Putamen (tissue), 1 donor: ENCODE data around the gene UMOD.
A peak's percentile ranks its signal among the peaks of the same experiment; 100 is the strongest.

ENCODE experiments used
- DNase-seq: peaks from one replicate; pipeline ENCODE4 v3.0.0-alpha.2; 2016; ENCODE audit warnings: low spot score

UMOD gene

DNA sequence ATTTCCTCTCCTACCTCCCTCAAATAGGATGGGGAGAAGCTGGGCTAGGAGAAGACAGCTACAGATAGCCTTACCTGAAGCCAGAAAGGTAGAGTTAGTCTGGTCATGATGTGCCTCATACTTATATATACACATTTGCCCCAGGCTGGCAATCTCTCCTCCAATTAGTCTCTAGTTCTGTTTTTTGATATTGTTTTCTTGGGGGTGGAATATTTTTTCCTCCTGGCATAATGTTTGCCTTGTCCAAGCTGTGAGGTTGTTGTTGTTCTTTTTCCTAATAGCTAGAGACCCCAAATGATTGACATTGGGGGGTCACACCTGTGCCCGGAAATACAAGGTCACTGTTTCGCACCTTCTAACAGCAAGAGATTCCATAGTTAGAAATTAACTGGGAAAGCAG lies at the start of gene UMOD:
UMOD (minus strand) TSS at position 101 of the 400 bp plus-strand sequence. CDS start 1,978 bp downstream, outside the sequence.
- no peak for DNase-seq

DNA sequence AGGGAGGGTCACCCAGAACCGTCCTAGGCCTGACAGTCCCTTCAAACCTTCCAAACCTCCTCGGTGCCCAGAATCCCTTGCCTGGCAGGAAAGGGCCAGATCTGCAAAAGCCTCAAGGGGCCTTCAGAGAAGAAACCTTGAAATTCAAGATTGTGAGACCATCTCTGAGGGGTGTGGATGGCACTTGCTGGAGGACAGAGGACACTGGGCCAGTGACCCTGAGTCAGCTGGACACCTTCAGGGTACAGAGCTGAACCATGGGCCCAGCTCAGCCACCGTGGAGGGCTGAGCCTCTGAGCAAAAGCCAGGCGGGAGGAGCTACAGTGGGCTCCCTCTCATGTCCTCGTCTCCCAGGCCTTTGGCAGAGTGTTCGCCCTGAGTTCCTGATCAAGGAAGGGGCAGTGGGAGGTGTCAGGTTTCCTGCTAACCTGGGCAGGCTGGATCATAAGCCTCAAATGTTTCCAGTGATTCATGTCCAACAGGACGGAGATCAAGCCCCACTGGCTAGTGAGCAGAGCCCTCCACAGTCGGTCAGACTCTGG lies 49.0 kb upstream of the UMOD start:
- no peak for DNase-seq

DNA sequence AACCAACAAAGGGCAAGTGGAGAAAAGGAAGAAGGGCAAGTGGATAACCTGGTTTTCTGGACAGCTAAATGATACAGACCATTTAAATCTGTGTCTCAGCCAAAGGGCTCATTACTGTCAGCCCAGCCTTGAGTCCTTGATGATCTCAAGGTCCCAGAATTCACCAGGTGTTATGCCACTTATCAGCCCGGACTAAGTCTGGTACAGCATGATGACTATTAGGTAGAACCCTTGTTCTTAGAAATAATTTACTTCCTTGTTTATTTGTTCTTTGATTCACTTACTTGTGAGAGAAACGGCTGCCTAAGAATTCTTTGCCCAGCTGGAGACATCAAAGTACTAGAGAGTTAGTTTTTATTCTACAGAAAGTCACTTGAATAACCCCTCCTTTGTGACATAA lies 48.6 kb upstream of the UMOD start:
- DNase-seq: no peak

DNA sequence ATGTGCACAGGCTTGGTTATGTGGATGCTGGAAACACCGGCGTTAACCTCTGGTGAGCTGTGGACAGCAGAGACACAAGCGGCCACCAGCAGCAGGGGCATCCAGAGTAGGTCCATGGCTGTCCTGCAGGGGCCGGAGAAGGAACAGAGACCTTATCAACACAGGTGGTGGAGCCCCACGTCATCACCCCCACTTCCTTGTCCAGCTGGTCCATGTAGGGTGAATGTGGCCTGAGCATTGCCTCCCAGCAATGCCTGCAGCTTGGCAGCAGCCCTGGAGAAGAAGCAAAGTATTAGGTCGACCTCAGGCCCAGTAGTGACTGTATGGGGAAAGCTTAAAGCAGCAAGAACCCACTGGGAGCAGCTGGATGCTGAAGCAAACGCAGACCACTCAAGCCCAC lies 46.7 kb upstream of the UMOD start:
- no peak for DNase-seq

DNA sequence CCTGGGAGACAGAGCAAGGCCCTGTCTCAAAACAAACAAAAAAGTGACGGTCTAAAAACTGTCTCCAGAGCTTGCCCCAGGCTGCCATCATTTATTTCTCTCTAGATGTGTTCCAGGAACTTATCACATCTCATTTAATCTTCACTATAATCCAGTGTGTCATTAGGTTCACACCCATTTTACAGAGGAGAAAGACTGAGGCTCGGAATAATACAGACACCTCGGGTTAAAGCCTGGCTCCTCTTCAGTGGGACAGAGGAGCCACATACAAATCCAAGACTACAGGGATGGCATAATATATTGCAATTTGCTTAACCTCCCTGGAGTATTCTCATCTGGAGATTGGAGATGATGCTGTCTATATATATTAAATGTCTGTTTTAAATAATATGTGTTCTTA lies 46.1 kb upstream of the UMOD start:
- no peak for DNase-seq

DNA sequence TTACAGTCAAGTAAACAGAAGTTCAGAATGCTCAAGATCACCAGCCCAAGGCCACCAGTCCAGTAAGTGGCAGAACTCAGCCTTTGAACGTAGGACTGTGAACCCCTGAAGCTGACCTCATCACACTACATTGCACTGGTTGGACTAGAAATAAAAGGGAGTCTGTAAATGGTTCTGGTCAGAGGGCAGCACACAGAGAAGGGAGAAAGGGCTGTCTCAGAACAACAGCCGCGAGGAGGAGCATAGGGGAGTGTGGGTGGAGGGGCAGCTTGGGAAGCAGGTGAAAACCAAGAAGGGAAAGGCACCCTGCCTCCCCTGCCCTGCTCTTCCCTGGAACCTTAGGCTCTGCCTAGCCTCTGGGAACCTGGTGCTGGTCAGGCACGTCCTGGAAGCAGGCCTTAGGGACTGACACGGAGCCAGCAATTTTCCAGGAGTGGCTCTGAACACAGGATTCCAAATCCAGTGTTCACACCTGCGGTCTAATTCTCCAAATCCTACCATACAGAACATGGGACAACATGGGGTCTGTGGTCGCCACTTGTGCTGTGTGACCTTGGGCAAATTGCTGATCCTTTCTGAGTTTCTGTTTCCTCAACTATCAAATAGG lies 45.1 kb upstream of the UMOD start:
- no peak for DNase-seq

DNA sequence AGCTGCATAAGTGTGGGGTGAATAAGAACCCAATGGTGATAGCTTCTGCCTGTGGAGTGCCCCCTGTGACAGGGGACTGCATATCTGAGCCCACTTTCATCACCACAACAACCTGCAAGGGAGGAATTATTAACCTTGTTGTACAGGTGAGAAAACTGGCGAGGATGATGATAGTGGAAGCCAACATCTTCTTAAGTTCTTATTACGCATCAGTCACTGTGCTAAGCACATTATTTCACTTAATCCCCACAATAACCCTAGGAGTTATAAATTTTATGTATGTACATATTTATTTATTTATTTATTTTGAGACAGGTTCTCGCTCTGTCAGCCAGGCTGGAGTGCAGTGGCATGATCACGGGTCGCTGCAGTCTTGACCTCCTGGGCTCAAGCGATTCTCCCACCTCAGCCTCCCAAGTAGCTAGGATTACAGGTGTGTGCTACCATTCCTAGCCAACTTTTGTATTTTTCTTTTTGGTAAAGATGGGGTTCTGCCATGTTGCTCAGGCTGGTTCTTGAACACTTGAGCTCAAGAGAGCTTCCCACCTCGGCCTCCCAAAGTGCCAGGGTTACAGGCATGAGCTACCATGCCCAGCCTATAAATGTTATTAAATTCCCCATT lies 44.4 kb upstream of the UMOD start:
- no peak for DNase-seq

DNA sequence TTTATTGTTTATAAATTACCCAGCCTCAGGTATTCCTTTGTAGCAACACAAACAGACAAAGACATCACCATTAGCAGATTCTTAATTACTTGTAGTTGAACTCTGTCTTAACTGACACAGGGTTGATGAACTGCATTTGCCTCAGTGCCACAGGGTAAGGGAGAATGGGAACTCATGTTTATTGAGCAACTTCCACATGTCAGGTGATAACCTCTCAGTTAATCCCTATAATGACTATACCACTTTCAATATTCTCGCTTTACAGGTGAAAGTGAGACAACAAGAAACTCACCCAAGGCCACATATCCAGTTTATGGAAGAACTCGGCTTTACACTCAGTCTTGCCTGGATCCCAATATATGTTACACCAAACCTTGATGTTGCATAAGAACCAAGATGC lies 43.4 kb upstream of the UMOD start:
- no peak for DNase-seq

DNA sequence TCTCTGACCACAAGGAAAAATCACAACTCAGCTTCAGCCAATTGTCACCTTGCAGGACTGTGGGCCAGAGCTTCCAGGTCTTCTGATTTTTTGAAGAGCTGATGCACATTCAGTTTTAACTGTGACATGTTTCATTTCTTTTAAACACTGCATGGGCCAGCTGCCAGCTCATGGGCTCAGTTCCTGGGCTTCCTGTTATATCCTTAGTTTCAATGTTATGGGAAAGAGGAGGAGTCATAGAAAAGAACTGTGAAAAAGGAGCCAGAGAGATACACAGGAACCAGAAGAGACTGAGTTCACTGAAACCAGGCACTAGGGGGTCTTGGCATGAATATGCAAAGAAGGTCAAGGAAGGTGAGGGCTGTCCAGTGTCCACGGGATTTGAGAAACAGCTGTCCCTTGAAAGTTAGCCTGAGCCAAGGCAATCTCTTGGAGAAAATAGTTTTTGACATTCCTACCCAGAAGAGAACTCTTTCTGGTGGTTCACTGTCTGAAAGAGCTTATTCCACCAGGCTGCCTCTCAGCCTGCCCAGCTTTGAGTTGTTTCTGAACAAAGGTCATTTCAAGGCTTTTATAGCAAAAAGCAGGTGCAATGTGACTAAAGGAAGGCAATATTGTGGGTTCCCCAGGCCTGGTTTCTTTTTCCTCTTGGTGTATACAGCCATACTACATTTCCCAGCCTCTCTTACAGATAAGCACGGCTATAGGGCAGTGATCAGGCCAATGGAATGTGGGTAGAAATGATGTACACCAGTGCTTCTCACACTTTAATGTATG lies 41.5 kb upstream of the UMOD start:
- DNase-seq: no peak

DNA sequence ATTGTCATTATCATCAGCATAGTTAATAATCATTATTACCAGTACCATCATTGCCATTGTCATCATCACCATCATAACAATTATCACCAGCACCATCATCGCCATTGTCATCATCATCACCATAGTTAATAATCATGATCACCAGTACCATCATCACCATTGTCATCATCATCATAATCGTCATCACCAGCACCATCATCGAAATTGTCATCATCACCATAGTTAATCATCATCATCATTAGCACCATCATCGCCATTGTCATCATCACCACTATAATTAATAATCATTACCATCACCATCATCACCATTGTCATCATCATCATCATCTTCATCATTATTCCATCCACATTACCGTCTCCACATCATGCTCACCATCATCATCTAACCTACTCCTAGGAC lies 38.5 kb upstream of the UMOD start:
- DNase-seq: no peak

DNA sequence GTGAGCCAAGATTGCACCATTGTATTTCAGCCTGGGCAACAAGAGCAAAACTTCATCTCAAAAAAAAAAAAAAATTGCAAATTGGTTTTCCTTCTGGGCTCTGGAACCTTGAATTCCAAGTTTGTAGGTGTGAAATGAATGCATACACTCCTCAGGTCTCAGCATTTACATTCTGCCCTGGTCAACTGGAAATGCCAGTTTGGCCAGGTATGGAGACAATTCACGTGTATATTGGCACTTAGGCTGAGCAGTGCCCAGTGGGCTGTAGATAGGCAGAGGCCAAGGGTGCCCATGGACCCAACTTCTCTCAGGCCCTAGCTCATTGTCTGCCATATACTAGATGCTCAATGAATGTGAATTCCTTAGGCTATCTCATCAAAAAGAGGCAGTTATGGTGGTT lies 36.3 kb upstream of the UMOD start:
- DNase-seq: no peak

DNA sequence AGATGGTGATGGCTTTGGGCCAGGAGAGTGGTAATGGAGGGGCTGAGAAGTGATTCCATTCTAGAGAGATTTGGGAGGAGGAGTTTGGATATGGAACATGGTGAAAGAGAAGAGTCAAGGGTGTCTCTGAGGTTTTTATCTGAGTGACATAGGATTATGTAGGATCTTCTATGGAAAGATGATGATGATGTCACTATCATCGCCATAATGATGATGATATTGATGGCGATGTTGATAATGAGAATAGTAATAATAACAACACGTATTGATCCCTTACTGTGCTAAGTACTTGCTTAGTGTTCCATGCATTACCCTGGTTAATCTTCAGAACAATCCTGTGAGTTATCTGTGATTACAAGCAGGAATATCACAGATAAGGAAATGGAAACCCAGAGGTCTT lies 35.5 kb upstream of the UMOD start:
- no peak for DNase-seq

DNA sequence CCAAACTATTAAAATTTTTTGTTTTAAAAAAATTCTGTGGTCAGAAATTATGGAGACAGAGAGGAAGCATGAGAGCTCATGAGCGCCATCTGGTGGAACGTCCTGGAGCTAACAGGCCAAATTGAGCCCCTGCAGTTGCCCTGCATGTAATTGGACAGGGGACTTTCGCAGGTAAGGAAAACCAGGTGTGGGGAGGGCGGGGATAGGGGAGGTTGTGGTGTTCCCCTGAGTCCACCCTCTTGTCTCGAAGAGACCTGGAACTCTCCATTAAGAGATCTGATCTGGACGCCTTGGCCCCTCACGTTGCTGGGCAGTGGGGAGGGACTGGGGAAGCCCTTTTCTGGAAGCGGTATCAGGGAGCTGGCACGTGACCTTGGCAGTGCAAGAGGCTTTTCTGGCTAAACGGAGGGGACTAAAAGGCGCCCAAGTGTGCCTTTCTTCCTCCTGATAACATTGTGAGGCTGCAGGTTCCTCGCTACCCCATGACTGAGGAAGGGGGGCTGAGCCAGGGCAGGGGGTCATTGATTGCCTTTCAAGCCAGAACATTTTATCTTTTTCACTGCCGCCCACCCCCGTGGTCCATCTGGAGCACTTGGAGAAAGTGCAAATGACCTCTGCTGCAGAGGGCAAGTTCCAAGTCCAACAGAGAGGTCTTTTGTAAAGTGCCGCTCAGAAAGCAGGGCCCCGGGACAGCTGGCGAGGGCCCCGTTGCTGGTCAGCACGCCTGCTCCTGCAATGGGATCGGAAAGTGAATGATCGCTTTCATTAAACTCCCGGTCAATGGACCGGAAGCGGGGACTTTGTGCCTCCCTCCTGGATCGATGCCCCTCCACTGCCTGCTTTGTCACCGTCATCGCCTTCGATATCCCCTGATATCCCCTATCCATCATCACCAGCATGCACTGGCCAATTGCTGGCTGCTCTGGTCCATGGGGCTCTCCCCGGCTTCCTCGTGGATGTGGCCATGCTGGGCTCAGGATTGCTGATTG lies 33.6 kb upstream of the UMOD start:
- peak; percentile 49 for DNase-seq

DNA sequence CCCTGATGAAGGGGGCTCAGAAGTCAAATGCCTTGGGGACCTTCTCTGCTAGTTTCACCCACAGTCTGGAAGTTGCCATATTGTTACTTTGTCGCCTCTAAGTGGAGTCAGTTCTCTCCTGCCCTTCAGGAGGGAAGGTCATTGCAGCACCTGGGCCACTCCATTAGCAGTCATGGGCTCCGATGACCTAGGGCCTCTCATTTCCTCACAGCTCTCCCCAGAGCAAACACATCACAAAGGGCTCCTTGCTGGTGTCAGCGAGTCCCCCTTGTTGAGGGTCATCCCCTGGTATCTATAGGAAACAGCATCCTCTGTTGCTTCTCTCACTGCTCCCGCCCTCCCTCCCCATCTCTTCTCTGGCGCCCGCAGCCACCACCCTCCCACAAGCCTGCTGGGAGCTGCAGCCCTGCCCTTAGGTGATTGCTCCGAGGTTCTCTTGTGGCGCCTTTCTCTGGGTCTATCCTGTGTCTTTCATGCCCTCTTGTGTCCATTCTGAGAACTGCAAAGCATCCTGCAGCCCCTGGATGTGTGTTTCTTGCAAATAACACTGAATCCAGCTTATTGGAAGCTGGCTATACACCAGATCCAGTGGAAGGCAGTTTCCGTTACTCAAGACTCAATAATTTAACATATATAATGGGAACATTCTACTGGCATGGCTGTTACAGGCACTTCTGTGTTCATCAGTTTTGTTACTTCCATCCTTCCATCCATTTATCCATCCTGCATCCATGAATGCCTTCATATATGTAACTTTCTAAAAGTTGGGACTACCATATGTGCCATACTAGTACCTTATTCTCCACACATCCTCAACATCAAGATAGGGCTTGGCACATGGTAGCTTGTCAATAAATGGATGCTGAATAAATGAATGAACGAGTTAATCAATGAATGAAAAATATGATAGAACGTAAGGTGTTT lies 30.9 kb upstream of the UMOD start:
- peak; percentile 53 for DNase-seq

DNA sequence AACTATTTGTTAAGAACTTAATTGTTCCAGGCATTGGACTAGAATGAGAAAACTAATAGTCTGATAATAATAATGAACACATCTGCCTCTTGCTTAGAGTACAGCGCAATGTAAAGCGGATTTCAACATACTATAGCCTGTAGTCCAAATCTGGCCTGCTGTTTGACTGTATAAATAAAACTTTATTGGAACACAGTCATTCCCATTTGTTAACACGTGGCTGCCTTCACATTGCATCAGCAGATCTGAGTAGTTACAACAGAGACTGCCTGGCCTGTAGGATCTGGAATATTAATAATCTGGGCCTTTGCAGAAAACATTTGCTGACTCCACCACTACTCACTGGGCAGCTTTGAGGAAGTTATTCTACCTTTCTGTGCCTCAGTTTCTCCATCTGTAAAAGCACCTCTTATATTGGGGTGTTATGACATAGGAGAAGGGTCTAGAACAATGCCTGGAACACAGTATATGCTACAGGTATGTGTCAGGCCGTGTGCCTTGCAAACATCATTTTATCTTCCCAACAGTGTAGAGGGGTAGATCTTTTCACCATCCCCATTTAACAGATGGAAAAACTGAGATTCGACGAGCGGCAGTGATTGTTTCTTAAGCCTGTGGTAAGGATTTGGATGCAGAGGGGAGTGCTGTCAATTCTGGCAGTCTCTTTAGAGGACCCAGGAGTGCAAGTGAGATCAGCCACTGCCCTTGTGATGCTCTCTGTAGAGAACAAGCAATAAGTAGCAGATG lies 29.9 kb upstream of the UMOD start:
- DNase-seq: no peak

DNA sequence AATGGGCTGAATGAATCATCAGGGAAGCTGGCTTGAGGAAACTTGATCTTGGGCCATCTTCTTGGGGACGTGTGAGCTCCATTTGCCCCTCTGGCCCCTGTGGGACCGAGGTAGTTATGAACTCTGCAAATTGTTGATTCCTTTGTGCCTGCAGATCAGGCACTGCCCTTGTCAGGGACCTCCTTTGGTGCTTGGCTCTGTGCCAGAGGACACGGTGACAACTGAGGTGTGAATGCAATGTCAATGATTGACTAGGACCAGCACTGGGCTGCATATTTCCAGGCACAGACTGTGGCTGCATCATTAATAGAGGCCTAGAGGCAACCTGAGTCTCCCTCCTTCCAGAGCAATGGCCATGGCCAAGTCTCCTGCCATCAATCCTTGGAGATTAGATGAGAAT lies 28.3 kb upstream of the UMOD start:
- no peak for DNase-seq

DNA sequence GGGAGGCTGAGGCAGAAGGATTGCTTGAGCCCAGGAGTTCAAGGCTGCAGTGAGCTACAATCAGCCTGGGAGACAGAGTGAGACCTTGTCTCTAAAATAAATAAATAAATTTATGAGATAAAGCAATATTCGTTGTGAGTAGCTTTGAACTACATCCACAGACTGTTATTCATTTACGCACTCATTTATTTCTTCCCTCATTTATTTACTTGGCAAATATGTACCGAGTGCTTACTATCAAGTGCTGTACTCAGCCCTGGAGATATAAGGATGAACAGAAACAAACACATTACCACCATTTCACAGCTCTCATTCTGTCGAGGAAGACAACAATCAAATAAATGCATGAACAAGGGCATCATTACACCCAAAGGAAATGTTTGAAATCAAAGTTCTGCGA lies 24.7 kb upstream of the UMOD start:
- DNase-seq: no peak

DNA sequence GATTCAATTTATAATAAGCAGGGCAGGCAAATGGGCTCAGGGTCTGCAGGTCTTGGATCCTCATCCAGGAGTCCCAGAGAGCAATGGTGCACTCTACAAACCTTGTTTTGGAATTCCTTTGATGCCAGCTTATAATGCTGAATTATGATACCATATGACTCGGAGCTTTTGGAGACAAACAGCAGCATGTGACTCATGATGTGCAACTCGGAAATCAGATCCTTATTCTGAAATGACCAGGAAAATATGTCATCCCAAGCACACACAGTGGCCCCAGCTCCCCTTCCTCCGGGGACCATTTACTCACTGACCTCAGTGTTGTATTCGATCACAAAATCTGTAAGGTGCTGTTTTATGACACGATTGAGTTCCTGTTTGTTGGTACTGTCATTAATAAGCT lies 20.2 kb upstream of the UMOD start:
- no peak for DNase-seq

DNA sequence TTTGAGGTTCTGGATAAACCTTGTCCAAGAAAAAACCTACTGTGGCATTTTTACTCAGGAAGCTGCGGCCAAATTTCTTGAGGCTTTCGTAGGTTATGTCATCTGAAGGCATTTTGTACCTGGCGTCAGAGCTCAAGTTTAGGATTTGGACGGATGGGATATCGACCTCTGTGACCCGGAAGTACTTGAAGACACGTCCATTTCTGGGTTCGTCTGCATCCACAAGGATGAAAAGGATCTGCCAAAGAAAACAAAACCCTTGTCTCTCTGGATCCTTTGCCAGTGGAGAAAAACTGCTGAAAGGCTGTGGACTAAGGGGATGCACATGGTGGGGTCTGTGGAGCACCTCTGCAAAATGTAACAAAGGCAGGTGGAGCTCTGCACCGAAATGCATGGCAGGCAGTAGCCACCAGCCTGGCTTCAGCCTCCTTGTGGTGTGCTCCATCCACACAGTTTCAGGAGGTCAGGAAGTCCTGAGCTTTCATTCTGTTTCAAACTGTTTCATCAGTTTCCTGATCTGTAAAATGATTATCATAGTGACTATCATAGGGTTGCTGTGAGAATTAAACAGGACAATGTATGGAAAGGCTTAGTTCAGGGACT lies 17.0 kb upstream of the UMOD start:
- no peak for DNase-seq

DNA sequence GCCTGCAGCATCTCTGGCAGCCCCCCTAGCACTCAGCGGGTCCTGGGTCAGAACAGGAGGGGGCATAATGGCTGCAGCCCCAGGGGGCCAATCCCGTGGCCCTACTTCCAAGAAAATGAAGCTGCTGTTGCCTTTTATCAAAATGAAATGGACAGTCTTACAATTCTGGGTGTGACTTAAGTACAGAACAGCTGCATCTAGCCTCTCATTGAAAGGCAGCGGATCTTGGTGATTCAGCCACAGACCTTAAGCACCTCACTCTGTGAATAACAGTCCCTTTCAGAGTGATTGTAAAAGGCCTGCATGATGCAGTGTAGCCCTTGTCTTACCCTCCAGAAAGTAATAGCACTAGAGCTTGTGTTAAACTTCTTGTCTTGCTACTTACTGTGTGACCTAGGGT lies 11.5 kb upstream of the UMOD start:
- DNase-seq: no peak
